ENCODE data around the gene C1orf21.

DNA sequence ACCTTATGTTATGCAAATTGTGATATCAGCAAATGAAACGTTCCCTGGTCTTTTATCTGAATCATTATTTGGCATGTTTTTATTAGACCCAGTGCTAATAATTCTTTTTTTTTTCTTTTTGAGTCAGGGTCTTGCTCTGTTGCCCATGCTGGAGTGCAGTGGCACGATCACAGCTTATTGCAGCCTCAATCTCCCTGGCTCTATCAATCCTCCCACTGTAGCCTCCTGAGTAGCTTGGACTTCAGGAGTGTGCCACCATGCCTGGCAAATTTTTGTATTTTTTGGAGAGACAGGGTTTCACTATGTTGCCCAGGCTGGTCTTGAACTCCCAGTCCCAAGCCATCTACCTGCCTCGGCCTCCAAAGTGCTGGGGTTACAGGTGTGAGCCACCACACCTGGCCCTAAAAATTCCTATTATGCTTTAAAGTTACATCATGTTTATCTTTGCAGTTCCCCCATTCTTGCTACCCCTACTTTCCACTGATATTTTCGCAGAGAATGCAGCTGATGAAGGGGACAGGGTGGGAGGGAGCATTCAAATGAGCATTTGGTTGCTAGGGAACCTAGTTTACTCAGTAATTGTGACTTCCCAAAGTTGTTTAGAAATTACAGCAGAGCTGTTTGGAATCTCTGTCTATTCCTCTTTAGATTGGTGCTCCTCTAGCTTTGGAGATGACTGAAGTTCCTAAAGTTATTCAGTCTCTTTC lies 18.4 kb downstream of the C1orf21 start:
- TF ChIP-seq, protein P1, sequence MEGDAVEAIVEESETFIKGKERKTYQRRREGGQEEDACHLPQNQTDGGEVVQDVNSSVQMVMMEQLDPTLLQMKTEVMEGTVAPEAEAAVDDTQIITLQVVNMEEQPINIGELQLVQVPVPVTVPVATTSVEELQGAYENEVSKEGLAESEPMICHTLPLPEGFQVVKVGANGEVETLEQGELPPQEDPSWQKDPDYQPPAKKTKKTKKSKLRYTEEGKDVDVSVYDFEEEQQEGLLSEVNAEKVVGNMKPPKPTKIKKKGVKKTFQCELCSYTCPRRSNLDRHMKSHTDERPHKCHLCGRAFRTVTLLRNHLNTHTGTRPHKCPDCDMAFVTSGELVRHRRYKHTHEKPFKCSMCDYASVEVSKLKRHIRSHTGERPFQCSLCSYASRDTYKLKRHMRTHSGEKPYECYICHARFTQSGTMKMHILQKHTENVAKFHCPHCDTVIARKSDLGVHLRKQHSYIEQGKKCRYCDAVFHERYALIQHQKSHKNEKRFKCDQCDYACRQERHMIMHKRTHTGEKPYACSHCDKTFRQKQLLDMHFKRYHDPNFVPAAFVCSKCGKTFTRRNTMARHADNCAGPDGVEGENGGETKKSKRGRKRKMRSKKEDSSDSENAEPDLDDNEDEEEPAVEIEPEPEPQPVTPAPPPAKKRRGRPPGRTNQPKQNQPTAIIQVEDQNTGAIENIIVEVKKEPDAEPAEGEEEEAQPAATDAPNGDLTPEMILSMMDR (conservative IDR thresholded peaks at IDR 0.05 in 1 of 2, IDR thresholded peaks at IDR 0.05 in 1 of 2; ENCODE audit: low read depth in 1 of 2, low read length in 2 of 2) = no peak
- no peak for TF ChIP-seq EZH2 (IDR thresholded peaks at IDR 0.05; ENCODE audit: low read length, missing control alignments)

Data from fibroblast of lung (primary cell).